Thymus (tissue), 11 donors: ENCODE results near the gene PLD5. TPM values are rescaled to one million over a fixed set of nuclear protein-coding genes. Genes with fewer than 3 reads are reported as not detected.
"Not testable (repeated sequence)": the region's sequence is repeated elsewhere in the genome, so short reads cannot be mapped to it uniquely, and the experiment has no call there.

Experiments used
- DNase-seq, 9 donors: peaks; one replicate each; pipeline ENCODE4 v3.0.0-alpha.2; 2013; ENCODE audit warnings: low spot score in 9 of 9, low read depth in 6 of 9, missing footprints in 1 of 9
- H3K27ac ChIP-seq, 2 donors: one replicate each; pipeline ENCODE4 v1.5.1; 2013; ENCODE audit warnings: control low read depth in 1 of 2, low read depth in 1 of 2, low read length in 1 of 2, mild to moderate bottlenecking in 1 of 2, moderate library complexity in 1 of 2
- H3K27me3 ChIP-seq, 2 donors: one replicate each; pipeline ENCODE4 v1.5.1; 2013; ENCODE audit warnings: low read length in 1 of 2; ENCODE audit not compliant: control insufficient read depth in 2 of 2, insufficient read depth in 1 of 2
- H3K36me3 ChIP-seq, 2 donors: one replicate each; pipeline ENCODE4 v1.5.1; 2013; ENCODE audit warnings: low read length in 1 of 2, mild to moderate bottlenecking in 1 of 2, moderate library complexity in 1 of 2; ENCODE audit not compliant: control insufficient read depth in 2 of 2, insufficient read depth in 2 of 2
- H3K4me1 ChIP-seq, 2 donors: one replicate each; pipeline ENCODE4 v1.5.1; 2013; ENCODE audit warnings: low read length in 2 of 2; ENCODE audit not compliant: control insufficient read depth in 2 of 2, insufficient read depth in 2 of 2
- H3K4me3 ChIP-seq, 2 donors: one replicate each; pipeline ENCODE4 v1.5.1; 2013; ENCODE audit warnings: low read length in 2 of 2, control low read depth in 1 of 2, mild to moderate bottlenecking in 1 of 2
- H3K9me3 ChIP-seq, 2 donors: one replicate each; pipeline ENCODE4 v1.5.1; 2013; ENCODE audit warnings: low read length in 1 of 2, mild to moderate bottlenecking in 1 of 2; ENCODE audit not compliant: control insufficient read depth in 2 of 2, insufficient read depth in 1 of 2
- WGBS: extraction: QIAGEN DNeasy Blood & Tissue Kit; methylation state at CpG from one replicate; pipeline ENCODE4 v1.1.7; 2013; 5-methylcytosine and 5-hydroxymethylcytosine counted together
- polyA plus RNA-seq: library from polyadenylated mRNA; stranded (reverse); fragments of 200-250 nt; gene quantifications from one replicate; pipeline ENCODE4 v1.2.3, GENCODE V29; 2013
- total RNA-seq: library from RNA; stranded (reverse); fragments of 120-200 nt; gene quantifications from one replicate; pipeline ENCODE4 v1.2.4, GENCODE V29; 2013
- donor health status: healthy.

PLD5 gene
- total and polyA plus RNA-seq, 2 donors = 0.25 to 0.66 TPM

- not testable (repeated sequence) for H3K9me3 ChIP-seq, DNase-seq, H3K4me3 ChIP-seq, H3K4me1 ChIP-seq, H3K36me3 ChIP-seq, H3K27me3 ChIP-seq, H3K27ac ChIP-seq
- WGBS = 90% methylated on average over 3 of the region's 3 CpGs
Measured at GRCh38 chr1:242350446-242350845, 174.1 kb downstream of the PLD5 start.

GRCh38 chr1:242349636-242350035 is 174.9 kb downstream of the PLD5 start:
- 81% methylated on average over 1 of the region's 1 CpG for WGBS
- no peaks in the 10 kb centered on the region for H3K27me3 ChIP-seq
- H3K9me3 ChIP-seq = no peaks in the 10 kb centered on the region
- H3K4me3 ChIP-seq = no peak overlapping the region
- no peaks in the 10 kb centered on the region for H3K4me1 ChIP-seq
- DNase-seq = no peak
- H3K36me3 ChIP-seq = no peaks in the 10 kb centered on the region
- no peak overlapping the region for H3K27ac ChIP-seq

- H3K27me3 ChIP-seq = not testable (repeated sequence)
Measured at GRCh38 chr1:242330865-242331264, 193.6 kb downstream of the PLD5 start.

DNA sequence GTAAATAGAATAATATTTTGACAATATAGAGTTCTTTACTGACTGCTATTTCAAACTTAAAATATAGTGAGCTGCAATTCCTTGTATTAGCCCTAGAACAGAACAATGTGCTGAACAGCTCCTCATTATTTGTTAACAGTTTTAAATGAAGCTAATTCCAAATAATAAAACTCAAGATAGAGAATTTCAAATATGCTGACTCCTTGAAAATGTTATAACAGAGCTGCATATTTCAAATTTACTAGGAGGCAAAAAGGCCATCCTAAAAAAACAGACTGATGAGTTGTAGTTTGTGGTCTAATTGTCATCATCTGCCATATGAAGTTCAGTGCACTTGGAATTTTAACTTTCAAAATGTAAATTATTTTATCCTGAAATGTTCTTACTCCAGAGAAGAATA is 197.1 kb downstream of the PLD5 start:
- H3K4me1 ChIP-seq, H3K4me3 ChIP-seq, H3K27me3 ChIP-seq, DNase-seq, H3K27ac ChIP-seq, H3K9me3 ChIP-seq, H3K36me3 ChIP-seq: not testable (repeated sequence)

More at GRCh38 chr1:242330865-242331264, 193.6 kb downstream of the PLD5 start:
- 35% methylated on average over 5 of the region's 5 CpGs for WGBS
- H3K9me3 ChIP-seq, H3K27ac ChIP-seq, H3K36me3 ChIP-seq, DNase-seq, H3K4me1 ChIP-seq, H3K4me3 ChIP-seq: not testable (repeated sequence)

- H3K4me3 ChIP-seq, H3K27me3 ChIP-seq, H3K27ac ChIP-seq, H3K9me3 ChIP-seq, H3K4me1 ChIP-seq, H3K36me3 ChIP-seq, DNase-seq: not testable (repeated sequence)
- 78% methylated on average over 7 of the region's 7 CpGs for WGBS
Measured at GRCh38 chr1:242321981-242322380, 202.5 kb downstream of the PLD5 start.

- Histone ChIP-seq H3K4me1 (no peaks in the 10 kb centered on the region), H3K27ac (no peak overlapping the region), H3K36me3 (no peaks in the 10 kb centered on the region), H3K4me3 (no peak overlapping the region), H3K27me3 (no peaks in the 10 kb centered on the region), H3K9me3 (no peaks in the 10 kb centered on the region)
- WGBS = 89% methylated on average over 10 of the region's 10 CpGs
- DNase-seq = no peak
Measured at GRCh38 chr1:242318140-242318539, 206.4 kb downstream of the PLD5 start.

- H3K4me1 ChIP-seq, DNase-seq, H3K4me3 ChIP-seq, H3K27ac ChIP-seq, H3K27me3 ChIP-seq, H3K9me3 ChIP-seq, H3K36me3 ChIP-seq: not testable (repeated sequence)
- WGBS = 88% methylated on average over 1 of the region's 1 CpG
Measured at GRCh38 chr1:242314865-242315264, 209.6 kb downstream of the PLD5 start.

- not testable (repeated sequence) for H3K4me3 ChIP-seq, H3K36me3 ChIP-seq, H3K27ac ChIP-seq, H3K9me3 ChIP-seq, H3K4me1 ChIP-seq, H3K27me3 ChIP-seq, DNase-seq
- WGBS = 85% methylated on average over 3 of the region's 3 CpGs
Measured at GRCh38 chr1:242314085-242314649, 210.3 kb downstream of the PLD5 start.

- H3K27me3 ChIP-seq, H3K4me1 ChIP-seq, H3K9me3 ChIP-seq, H3K27ac ChIP-seq, DNase-seq, H3K36me3 ChIP-seq, H3K4me3 ChIP-seq: not testable (repeated sequence)
- whole genome bisulfite sequencing = 70% methylated on average over 6 of the region's 7 CpGs
Measured at GRCh38 chr1:242308681-242309080, 215.8 kb downstream of the PLD5 start.

GRCh38 chr1:242293781-242294180 is 230.7 kb downstream of the PLD5 start:
- not testable (repeated sequence) for H3K4me3 ChIP-seq, H3K27ac ChIP-seq, H3K27me3 ChIP-seq, DNase-seq, H3K9me3 ChIP-seq, H3K36me3 ChIP-seq, H3K4me1 ChIP-seq
- WGBS = 94% methylated on average over 1 of the region's 1 CpG
